Stimulated activated CD4-positive, alpha-beta T cell treated with anti-CD3 and anti-CD28 coated beads, Interleukin-1b, Interleukin-23, amount 100 ng/mL, for 48 hours (primary cell): ENCODE measurements around the gene IZUMO4.
A peak's percentile ranks its signal among the peaks of the same experiment; 100 is the strongest.

Experiments
- DNase-seq: peaks from one replicate; pipeline ENCODE4 v3.0.0-alpha.2; 2020

The IZUMO4 gene

GRCh38 chr19:2059422-2060201 lies 37.1 kb upstream of the IZUMO4 start:
- no peak for DNase-seq

- peak; percentile 60 for DNase-seq
Measured at GRCh38 chr19:2060884-2061494, 35.7 kb upstream of the IZUMO4 start.

GRCh38 chr19:2061495-2062388 lies 35.0 kb upstream of the IZUMO4 start:
- peak; percentile 99 for DNase-seq

- no peak for DNase-seq
Measured at GRCh38 chr19:2062389-2062729, 34.4 kb upstream of the IZUMO4 start.

- DNase-seq, result no peak
Measured at GRCh38 chr19:2062770-2063169, 33.9 kb upstream of the IZUMO4 start.

DNA sequence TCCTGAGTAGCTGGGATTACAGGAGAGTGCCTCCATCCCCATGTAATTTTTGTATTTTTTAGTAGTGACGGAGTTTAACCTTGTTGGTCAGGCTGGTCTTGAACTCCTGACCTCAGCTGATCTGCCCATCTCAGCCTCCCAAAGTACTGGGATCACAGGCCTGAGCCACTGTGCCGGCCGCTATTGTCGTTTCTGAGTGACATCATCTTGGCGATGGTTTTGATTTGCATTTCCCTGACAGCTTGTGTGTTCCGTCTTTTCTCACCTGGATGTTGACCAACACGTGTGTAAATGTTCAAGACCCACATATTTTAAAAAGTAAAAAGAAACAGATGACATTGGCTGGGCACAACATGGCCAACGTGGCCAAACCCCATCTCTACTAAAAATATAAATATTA lies 32.9 kb upstream of the IZUMO4 start:
- no peak for DNase-seq

DNA sequence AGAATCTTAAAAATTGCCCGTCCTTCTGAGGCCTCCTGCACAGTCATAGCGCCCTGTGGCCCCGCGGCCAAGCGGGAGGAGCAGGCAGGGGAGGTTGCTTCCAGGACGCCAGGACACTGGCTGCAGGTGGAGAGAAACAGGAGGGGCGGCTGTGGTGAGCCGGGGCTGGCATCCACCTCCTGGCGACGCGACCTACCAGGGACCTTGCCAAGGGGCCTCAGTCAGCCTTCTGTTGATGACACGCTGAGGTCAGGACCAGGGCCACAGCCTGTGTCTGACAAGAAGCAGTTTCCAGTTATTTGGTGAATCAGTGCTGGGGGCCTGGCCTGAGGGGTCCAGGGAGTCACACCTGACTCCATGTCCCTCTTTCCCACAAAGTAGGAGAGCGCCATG lies 32.3 kb upstream of the IZUMO4 start:
- no peak for DNase-seq

GRCh38 chr19:2064788-2065524 lies 31.8 kb upstream of the IZUMO4 start:
- DNase-seq, result no peak

DNA sequence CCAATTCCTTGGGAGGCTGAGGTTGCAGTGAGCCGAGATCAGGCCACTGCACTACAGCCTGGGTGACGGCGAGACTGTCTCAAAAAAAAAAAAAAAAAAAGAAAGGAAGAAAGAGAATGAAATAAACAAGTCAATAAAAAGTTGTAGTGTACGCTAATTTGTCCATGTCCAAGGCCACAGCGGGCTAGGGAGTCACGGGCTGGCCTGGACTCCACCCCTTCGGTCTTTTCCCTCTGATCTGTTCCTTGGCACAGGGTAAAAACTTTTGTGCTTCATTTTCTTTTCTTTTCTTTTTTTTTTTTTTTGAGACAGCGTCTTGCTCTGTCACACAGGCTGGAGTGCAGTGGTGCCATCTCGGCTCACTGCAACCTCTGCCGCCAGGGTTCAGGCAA lies 26.3 kb upstream of the IZUMO4 start:
- DNase-seq, result no peak

DNA sequence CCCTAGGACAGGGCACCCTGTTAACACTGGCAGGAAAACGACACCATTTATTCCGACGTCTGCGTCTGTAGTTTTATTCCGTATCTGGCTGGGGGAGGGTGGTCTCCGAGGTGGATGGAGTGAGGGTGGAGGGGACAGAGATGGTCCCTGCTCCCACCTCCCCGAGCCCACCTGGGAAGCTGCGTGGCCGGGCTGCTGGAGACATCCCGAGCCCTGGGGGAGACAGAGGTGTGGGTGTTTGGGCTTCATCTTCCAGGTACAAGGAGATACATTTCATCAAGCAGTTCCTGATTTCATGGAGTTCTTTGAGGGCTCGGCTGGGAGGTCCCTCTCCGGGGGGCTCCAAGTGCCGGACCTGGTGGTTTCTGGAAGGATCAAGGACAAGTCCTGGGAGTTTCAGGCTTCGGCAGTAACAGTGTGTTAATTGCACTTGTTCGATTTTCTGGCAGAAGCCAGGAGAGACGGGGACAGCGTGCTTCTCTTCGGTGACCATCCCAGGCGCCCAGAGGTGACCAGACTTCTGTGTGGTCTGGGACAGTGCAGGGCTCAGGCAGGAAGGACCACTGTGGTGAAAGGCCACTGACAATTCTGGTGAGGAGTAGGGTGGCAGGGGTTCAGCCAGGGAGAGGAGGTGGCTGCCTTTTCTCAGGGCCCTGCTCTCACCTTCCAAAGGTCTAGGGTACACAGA lies 25.6 kb upstream of the IZUMO4 start:
- DNase-seq, result no peak

DNA sequence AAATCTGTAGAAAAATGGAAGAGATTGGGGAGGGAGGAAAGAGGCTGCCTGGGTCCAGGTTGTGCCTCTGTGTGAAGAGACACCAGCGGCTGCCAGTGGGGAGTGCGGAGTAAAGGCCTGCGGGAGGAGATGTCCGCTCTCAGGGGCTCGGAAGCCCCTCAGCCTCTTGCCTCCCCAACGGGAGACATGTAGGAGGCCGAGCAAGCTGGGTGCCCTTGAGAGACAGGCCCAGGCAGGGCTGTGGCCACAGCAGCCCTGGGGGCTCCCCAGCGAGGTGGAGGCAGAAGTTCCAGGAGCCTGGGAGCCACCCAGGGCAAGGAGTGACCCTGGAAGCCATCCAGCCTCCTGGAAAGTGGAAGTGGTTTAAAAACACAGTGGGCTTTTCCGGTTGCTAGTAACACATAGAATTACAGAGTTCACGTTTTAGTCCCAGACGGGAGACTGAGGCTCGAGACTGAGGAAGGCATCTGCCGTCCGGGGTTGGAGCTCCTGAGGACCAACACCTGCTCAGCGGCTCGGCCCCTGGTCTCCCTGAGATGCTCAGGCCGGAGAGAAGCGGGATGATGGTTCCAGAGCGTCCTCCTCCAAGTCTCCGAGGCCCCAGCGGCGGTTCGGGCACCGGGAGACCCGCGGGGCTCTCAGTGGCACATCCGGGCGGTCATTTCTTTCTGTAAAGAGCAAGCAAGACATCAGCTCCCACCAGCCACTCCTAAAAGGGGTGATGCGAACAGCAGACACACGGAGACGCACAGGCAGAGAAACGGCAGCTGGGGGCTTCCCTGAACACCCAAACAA lies 23.8 kb upstream of the IZUMO4 start:
- no peak for DNase-seq

DNA sequence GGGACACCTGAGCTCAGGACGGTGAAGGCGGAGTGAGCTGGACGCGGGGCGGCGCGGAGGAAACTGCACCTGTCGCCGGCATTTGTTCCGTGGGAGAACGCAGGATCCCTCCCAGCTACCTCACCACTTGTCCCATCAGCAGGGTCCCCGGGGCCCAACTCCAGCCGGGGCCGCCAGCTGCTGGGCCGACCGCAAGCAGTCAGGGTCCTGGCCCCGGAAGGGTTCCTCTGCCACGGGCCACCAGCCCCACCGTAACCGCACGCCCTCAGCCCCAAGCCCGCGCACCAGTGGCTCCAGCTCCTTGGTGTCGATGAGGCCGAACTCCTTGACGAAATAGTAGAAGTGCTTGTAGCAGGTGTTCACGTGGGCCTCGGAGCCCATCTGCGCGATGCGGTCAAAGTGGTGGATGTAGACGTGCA lies 20.2 kb upstream of the IZUMO4 start:
- DNase-seq, result no peak

DNA sequence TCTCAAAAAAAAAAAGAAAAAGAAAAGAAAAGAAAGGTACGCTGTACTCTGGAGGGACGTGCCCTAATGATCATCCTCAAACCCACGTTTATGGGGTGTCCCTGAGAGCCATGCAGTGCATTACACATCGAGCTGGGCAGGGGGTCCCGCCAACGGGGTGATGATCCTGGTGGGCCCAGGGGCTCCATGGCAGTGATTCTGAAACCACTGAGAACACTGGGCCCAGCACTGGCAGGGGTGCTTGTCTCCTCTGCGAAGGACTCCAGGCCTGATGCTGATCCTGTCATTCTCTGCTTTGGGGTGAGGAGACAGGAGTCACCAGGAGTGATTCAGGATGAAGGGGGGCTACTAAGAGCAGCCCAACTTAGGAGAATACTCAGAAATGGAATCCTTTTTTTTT lies 19.3 kb upstream of the IZUMO4 start:
- DNase-seq, result no peak

GRCh38 chr19:2077833-2078619 lies 18.7 kb upstream of the IZUMO4 start:
- DNase-seq, result no peak

GRCh38 chr19:2079076-2079864 lies 17.4 kb upstream of the IZUMO4 start:
- no peak for DNase-seq

- DNase-seq, result no peak
Measured at GRCh38 chr19:2079865-2080301, 16.8 kb upstream of the IZUMO4 start.

GRCh38 chr19:2080336-2080988 lies 16.3 kb upstream of the IZUMO4 start:
- DNase-seq, result no peak

DNA sequence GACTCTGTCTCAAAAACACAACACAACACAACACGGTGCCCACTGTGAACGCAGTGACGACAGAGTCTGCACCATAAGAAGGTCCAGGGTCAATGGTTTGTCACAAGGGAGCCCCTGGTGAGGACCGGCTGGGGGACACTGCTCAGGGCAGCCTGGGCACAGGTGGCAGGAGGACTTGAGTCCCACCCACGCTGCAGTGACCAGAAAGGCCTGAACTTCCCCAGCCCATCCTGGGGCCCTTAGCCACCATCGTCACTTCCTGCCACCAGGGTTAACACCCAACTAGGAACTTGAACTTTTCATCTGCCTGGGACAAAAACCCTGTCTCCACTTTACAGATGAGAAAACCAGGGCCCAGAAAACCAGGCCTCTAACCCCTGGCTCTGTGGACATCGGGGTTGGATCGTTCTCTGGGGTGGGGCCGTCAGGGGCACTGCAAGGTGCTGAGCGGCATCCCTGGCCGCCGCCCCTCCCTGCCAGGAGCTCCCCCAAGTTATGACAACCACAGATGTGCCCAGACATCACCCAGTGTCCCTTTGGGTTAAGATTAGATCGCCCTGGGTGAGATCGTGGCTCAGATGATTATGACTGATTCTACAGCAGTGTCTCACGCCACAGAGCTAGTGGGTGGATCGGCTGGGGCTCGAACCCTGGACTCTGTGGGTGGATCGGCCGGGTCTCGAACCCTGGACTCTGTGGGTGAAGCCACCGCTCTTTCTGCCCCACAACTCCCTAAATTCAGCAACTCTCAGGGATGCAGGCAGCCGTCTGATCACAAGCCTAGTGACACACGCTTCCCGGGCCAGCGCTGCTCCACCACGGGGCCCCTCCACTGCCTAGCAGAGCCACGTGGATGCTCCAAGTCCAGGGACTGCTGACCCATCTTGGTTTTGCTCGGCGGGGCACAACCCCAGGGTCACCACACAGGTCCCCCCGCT lies 14.6 kb upstream of the IZUMO4 start:
- DNase-seq, result peak; percentile 45
